GM23338 (cell line): ENCODE data around the gene FAT1. TPM values are rescaled to one million over a fixed set of nuclear protein-coding genes. Genes with fewer than 3 reads are reported as not detected.
A peak's percentile ranks its signal among the peaks of the same experiment; 100 is the strongest.

Experiments
- ATAC-seq: fragments of 200-7000 bp; cut with Tn5 transposase; 3 replicates; pipeline ENCODE4 v1.9.1; 2020
- DNase-seq: peaks from one replicate; pipeline ENCODE4 v3.0.0-alpha.2; 2015; ENCODE audit warnings: low spot score
- H2AFZ ChIP-seq: fragments of 200-600 bp; sonication (generic); 2 replicates; pipeline ENCODE4 v1.8.0; 2016; ENCODE audit warnings: antibody characterized with exemption, mild to moderate bottlenecking, moderate library complexity
- H3F3A ChIP-seq: fragments of 200-600 bp; sonication (generic); replicated peaks from 2 replicates; pipeline ENCODE4 v1.8.0; 2017; ENCODE audit warnings: antibody characterized with exemption, mixed run types, low read depth
- H3K27ac ChIP-seq: fragments of 200-600 bp; sonication (generic); 2 replicates; pipeline ENCODE4 v1.6.1; 2016; ENCODE audit warnings: low read depth
- H3K27me3 ChIP-seq: fragments of 200-600 bp; sonication (generic); 2 replicates; pipeline ENCODE4 v1.8.0; 2016; ENCODE audit warnings: mild to moderate bottlenecking, mixed run types, moderate library complexity; ENCODE audit not compliant: insufficient read depth
- H3K36me3 ChIP-seq: fragments of 200-600 bp; sonication (generic); 2 replicates; pipeline ENCODE4 v1.8.0; 2016; ENCODE audit warnings: mild to moderate bottlenecking; ENCODE audit not compliant: insufficient read depth
- H3K4me1 ChIP-seq: fragments of 200-600 bp; sonication (generic); 2 replicates; pipeline ENCODE4 v1.8.0; 2016; ENCODE audit warnings: mild to moderate bottlenecking, moderate library complexity; ENCODE audit not compliant: insufficient read depth
- H3K4me2 ChIP-seq: fragments of 200-600 bp; sonication (generic); 2 replicates; pipeline ENCODE4 v1.7.1; 2017; ENCODE audit warnings: mixed run types
- H3K4me3 ChIP-seq: fragments of 200-600 bp; sonication (generic); 2 replicates; pipeline ENCODE4 v1.6.1; 2016; ENCODE audit warnings: mixed run types
- H3K79me2 ChIP-seq: fragments of 200-600 bp; sonication (generic); replicated peaks from 2 replicates; pipeline ENCODE4 v1.8.0; 2017; ENCODE audit warnings: mild to moderate bottlenecking; ENCODE audit not compliant: insufficient read depth
- H3K9me2 ChIP-seq: fragments of 200-600 bp; sonication (generic); 2 replicates; pipeline ENCODE4 v1.8.0; 2017; ENCODE audit not compliant: insufficient read depth
- H4K20me1 ChIP-seq: fragments of 200-600 bp; sonication (generic); replicated peaks from 2 replicates; pipeline ENCODE4 v1.8.0; 2017; ENCODE audit warnings: mild to moderate bottlenecking; ENCODE audit not compliant: insufficient read depth
- H3K27ac Mint-ChIP-seq: 2 replicates; pipeline ENCODE4 v1.8.0; 2020; ENCODE audit warnings: inconsistent platforms, mild to moderate bottlenecking, moderate library complexity, mixed read lengths
- H3K27me3 Mint-ChIP-seq: 3 replicates; pipeline ENCODE4 v1.8.0; 2022; ENCODE audit warnings: low read depth, mild to moderate bottlenecking, moderate library complexity, mixed read lengths, inconsistent platforms; ENCODE audit not compliant: insufficient read depth, poor library complexity
- H3K36me3 Mint-ChIP-seq: 3 replicates; pipeline ENCODE4 v1.8.0; 2021; ENCODE audit warnings: low read depth, mild to moderate bottlenecking, inconsistent platforms, moderate library complexity, mixed read lengths
- H3K4me1 Mint-ChIP-seq: 3 replicates; pipeline ENCODE4 v1.8.0; 2020; ENCODE audit warnings: mild to moderate bottlenecking, inconsistent platforms, mixed read lengths
- H3K4me3 Mint-ChIP-seq: 3 replicates; pipeline ENCODE4 v1.8.0; 2021; ENCODE audit warnings: moderate library complexity, mild to moderate bottlenecking, inconsistent platforms, mixed read lengths
- H3K9me3 Mint-ChIP-seq: 3 replicates; pipeline ENCODE4 v1.8.0; 2020; ENCODE audit warnings: moderate library complexity, mild to moderate bottlenecking, inconsistent platforms, mixed read lengths
- CREB1 ChIP-seq: fragments of 250-450 bp; sonication (Bioruptor Pico); IDR thresholded peaks from 2 replicates; pipeline ENCODE4 v1.5.0; 2020; ENCODE audit warnings: low read depth, mild to moderate bottlenecking, moderate library complexity
- EZH2 ChIP-seq: fragments of 200-600 bp; sonication (generic); IDR thresholded peaks from one replicate; pipeline ENCODE4 v1.8.0; 2017; ENCODE audit warnings: antibody characterized with exemption, mild to moderate bottlenecking, low read depth; ENCODE audit not compliant: unreplicated experiment
- EZH2phosphoT487 ChIP-seq: fragments of 200-600 bp; sonication (generic); IDR thresholded peaks from one replicate; pipeline ENCODE4 v1.8.1; 2018; ENCODE audit warnings: antibody characterized with exemption; ENCODE audit not compliant: unreplicated experiment
- NANOG ChIP-seq: IDR thresholded peaks from 2 replicates; pipeline ENCODE4 v1.6.1; 2016; ENCODE audit warnings: antibody characterized with exemption, borderline replicate concordance
- STAT1 ChIP-seq: IDR thresholded peaks from one replicate; pipeline ENCODE4 v1.6.1; 2016; ENCODE audit warnings: antibody characterized with exemption; ENCODE audit not compliant: unreplicated experiment
- ZNF114 ChIP-seq: fragments of 250-450 bp; sonication (Bioruptor Pico); IDR thresholded peaks from 2 replicates; pipeline ENCODE4 v1.5.0; 2020; ENCODE audit warnings: mild to moderate bottlenecking, moderate library complexity
- polyA plus RNA-seq: library from polyadenylated mRNA; unstranded; fragments of >200 nt; fragmentation: Nextera tagmentation; extraction: Ambion mirVana; gene quantifications from 2 replicates; pipeline ENCODE4 v1.2.1, GENCODE V29; 2016
- total RNA-seq: library from RNA; depleted of rRNA; stranded (reverse); fragments of >200 nt; shearing (Covaris generic); gene quantifications from 2 replicates; pipeline ENCODE4 v1.2.3, GENCODE V29; 2014
- TF ChIP-seq, protein P1 (sequence below), 2 experiments: fragments of 200-600 bp in 1 of 2; sonication (generic) in 1 of 2; conservative IDR thresholded peaks; 2 replicates each; pipeline versions ENCODE4 v1.5.1 to v1.6.1; 2016 to 2017; ENCODE audit warnings: antibody characterized with exemption in 2 of 2, low read depth in 2 of 2, mild to moderate bottlenecking in 2 of 2, moderate library complexity in 1 of 2
- TF ChIP-seq, protein P2 (sequence below): IDR thresholded peaks from one replicate; pipeline ENCODE4 v1.6.1; 2018; ENCODE audit warnings: antibody characterized with exemption; ENCODE audit not compliant: unreplicated experiment
- TF ChIP-seq, protein P3 (sequence below): fragments of 250-450 bp; sonication (Bioruptor Pico); IDR thresholded peaks from 2 replicates; pipeline ENCODE4 v1.5.0; 2020; ENCODE audit warnings: mild to moderate bottlenecking, moderate library complexity

FAT1 gene
- total and polyA plus RNA-seq, 2 experiments from 2014 or later = 37.6 to 137 TPM

DNA sequence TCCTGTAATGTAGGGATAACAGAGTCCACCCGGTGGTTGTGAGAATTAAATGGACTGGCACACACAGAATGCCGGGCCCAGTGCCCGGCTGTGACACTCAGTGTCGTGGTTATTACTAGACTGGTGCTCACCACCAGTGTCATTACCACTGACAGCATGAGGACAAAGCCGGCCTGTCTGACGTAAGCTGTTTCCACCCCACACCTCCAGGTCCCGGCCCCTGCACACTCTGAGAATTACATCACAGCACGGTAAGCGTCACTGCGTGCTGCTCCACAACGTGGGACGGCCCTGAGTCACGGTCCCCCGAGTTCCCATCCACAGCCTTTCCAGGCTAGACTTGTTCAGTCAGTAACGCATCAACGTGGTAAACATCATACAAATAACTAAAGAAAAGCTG, 22.9 kb downstream of the FAT1 start (continued):
- TF ChIP-seq, protein P1, sequence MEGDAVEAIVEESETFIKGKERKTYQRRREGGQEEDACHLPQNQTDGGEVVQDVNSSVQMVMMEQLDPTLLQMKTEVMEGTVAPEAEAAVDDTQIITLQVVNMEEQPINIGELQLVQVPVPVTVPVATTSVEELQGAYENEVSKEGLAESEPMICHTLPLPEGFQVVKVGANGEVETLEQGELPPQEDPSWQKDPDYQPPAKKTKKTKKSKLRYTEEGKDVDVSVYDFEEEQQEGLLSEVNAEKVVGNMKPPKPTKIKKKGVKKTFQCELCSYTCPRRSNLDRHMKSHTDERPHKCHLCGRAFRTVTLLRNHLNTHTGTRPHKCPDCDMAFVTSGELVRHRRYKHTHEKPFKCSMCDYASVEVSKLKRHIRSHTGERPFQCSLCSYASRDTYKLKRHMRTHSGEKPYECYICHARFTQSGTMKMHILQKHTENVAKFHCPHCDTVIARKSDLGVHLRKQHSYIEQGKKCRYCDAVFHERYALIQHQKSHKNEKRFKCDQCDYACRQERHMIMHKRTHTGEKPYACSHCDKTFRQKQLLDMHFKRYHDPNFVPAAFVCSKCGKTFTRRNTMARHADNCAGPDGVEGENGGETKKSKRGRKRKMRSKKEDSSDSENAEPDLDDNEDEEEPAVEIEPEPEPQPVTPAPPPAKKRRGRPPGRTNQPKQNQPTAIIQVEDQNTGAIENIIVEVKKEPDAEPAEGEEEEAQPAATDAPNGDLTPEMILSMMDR (conservative IDR thresholded peaks at IDR 0.05; ENCODE audit: low read depth in 2 of 2) = no peak

DNA sequence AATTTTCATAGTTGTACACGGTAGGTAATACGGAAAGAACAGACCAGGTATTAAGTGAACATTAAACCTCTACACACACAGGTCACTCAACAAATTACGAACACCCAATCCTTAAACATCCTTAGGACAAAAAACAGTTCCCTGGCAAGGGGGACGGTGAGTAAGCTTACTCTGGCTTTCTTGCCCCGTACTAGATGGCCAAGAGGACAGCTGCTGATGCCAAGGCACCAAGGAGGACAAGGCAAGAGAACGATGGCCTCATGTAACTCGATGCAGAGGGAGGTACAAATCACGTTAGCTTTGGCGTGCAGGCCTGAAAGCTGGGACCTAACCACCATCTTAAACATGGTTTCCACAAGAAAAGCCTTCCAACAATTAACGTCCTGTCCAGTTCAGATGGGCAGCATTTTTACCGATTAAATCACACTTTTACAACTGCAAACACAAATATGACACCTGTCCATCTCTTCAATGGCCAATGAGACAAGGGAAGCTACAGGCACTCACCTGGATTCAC, 23.7 kb downstream of the FAT1 start:
- Mint-ChIP-seq H3K4me3 (no peak overlapping the region), H3K9me3 (no peaks in the 10 kb centered on the region), H3K27me3 (peaks cover 12% of the 10 kb centered on the region), H3K4me1 (peaks cover 74% of the 10 kb centered on the region), H3K27ac (peak overlapping the region; percentile 43), H3K36me3 (peaks cover 32% of the 10 kb centered on the region)
- Histone ChIP-seq H3K27me3 (no peaks in the 10 kb centered on the region), H3K27ac (no peak overlapping the region), H3K36me3 (no peaks in the 10 kb centered on the region), H3K9me2 (no peaks in the 10 kb centered on the region), H3K4me2 (no peak overlapping the region), H3F3A (no peaks in the 10 kb centered on the region), H3K4me1 (peaks cover 48% of the 10 kb centered on the region), H4K20me1 (0 out of 2 replicates have a peak, but pooled peaks cover 11% of the 10 kb centered on the region), H2AFZ (no peak overlapping the region), H3K4me3 (no peak overlapping the region), H3K79me2 (peaks cover 97% of the 10 kb centered on the region)
- ATAC-seq (no peak), DNase-seq (no peak)
- TF ChIP-seq EZH2phosphoT487 = no peak
- no peak for TF ChIP-seq CREB1 (CRISPR knock-in tag)
- TF ChIP-seq, protein P2, sequence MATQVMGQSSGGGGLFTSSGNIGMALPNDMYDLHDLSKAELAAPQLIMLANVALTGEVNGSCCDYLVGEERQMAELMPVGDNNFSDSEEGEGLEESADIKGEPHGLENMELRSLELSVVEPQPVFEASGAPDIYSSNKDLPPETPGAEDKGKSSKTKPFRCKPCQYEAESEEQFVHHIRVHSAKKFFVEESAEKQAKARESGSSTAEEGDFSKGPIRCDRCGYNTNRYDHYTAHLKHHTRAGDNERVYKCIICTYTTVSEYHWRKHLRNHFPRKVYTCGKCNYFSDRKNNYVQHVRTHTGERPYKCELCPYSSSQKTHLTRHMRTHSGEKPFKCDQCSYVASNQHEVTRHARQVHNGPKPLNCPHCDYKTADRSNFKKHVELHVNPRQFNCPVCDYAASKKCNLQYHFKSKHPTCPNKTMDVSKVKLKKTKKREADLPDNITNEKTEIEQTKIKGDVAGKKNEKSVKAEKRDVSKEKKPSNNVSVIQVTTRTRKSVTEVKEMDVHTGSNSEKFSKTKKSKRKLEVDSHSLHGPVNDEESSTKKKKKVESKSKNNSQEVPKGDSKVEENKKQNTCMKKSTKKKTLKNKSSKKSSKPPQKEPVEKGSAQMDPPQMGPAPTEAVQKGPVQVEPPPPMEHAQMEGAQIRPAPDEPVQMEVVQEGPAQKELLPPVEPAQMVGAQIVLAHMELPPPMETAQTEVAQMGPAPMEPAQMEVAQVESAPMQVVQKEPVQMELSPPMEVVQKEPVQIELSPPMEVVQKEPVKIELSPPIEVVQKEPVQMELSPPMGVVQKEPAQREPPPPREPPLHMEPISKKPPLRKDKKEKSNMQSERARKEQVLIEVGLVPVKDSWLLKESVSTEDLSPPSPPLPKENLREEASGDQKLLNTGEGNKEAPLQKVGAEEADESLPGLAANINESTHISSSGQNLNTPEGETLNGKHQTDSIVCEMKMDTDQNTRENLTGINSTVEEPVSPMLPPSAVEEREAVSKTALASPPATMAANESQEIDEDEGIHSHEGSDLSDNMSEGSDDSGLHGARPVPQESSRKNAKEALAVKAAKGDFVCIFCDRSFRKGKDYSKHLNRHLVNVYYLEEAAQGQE = no peak
- TF ChIP-seq, protein P3, sequence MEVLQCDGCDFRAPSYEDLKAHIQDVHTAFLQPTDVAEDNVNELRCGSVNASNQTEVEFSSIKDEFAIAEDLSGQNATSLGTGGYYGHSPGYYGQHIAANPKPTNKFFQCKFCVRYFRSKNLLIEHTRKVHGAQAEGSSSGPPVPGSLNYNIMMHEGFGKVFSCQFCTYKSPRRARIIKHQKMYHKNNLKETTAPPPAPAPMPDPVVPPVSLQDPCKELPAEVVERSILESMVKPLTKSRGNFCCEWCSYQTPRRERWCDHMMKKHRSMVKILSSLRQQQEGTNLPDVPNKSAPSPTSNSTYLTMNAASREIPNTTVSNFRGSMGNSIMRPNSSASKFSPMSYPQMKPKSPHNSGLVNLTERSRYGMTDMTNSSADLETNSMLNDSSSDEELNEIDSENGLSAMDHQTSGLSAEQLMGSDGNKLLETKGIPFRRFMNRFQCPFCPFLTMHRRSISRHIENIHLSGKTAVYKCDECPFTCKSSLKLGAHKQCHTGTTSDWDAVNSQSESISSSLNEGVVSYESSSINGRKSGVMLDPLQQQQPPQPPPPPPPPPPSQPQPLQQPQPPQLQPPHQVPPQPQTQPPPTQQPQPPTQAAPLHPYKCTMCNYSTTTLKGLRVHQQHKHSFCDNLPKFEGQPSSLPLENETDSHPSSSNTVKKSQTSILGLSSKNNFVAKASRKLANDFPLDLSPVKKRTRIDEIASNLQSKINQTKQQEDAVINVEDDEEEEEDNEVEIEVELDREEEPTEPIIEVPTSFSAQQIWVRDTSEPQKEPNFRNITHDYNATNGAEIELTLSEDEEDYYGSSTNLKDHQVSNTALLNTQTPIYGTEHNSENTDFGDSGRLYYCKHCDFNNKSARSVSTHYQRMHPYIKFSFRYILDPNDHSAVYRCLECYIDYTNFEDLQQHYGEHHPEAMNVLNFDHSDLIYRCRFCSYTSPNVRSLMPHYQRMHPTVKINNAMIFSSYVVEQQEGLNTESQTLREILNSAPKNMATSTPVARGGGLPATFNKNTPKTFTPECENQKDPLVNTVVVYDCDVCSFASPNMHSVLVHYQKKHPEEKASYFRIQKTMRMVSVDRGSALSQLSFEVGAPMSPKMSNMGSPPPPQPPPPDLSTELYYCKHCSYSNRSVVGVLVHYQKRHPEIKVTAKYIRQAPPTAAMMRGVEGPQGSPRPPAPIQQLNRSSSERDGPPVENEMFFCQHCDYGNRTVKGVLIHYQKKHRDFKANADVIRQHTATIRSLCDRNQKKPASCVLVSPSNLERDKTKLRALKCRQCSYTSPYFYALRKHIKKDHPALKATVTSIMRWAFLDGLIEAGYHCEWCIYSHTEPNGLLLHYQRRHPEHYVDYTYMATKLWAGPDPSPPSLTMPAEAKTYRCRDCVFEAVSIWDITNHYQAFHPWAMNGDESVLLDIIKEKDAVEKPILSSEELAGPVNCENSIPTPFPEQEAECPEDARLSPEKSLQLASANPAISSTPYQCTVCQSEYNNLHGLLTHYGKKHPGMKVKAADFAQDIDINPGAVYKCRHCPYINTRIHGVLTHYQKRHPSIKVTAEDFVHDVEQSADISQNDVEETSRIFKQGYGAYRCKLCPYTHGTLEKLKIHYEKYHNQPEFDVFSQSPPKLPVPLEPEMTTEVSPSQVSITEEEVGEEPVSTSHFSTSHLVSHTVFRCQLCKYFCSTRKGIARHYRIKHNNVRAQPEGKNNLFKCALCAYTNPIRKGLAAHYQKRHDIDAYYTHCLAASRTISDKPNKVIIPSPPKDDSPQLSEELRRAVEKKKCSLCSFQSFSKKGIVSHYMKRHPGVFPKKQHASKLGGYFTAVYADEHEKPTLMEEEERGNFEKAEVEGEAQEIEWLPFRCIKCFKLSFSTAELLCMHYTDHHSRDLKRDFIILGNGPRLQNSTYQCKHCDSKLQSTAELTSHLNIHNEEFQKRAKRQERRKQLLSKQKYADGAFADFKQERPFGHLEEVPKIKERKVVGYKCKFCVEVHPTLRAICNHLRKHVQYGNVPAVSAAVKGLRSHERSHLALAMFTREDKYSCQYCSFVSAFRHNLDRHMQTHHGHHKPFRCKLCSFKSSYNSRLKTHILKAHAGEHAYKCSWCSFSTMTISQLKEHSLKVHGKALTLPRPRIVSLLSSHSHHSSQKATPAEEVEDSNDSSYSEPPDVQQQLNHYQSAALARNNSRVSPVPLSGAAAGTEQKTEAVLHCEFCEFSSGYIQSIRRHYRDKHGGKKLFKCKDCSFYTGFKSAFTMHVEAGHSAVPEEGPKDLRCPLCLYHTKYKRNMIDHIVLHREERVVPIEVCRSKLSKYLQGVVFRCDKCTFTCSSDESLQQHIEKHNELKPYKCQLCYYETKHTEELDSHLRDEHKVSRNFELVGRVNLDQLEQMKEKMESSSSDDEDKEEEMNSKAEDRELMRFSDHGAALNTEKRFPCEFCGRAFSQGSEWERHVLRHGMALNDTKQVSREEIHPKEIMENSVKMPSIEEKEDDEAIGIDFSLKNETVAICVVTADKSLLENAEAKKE (CRISPR knock-in tag) = no peak
- no peak for TF ChIP-seq NANOG
- TF ChIP-seq, protein P1 (conservative IDR thresholded peaks at IDR 0.05; ENCODE audit: low read depth in 2 of 2) = no peak
- no peak for TF ChIP-seq STAT1
- no peak for TF ChIP-seq EZH2
- TF ChIP-seq ZNF114 (CRISPR knock-in tag) = no peak
